Spleen (tissue), 7 donors: ENCODE data around the gene LRTM2.

Source experiments
- POLR2A ChIP-seq, 3 donors: fragments of 450-650 bp; IDR thresholded peaks; one replicate each; pipeline ENCODE4 v1.5.1; 2017; ENCODE audit warnings: antibody characterized with exemption in 3 of 3, mild to moderate bottlenecking in 1 of 3
- TF ChIP-seq, protein P1 (sequence below), 11 experiments: fragments of 200-600 bp in 7 of 11; fragments of 450-650 bp in 4 of 11; sonication (generic) in 4 of 11; IDR thresholded peaks in 8 of 11; conservative IDR thresholded peaks in 3 of 11; 1 replicate in 7 of 11; 2 replicates in 4 of 11; pipeline versions ENCODE4 v1.4.0 to v1.8.0; 2016 to 2021; ENCODE audit warnings: antibody characterized with exemption in 11 of 11, inconsistent platforms in 4 of 11, mild to moderate bottlenecking in 1 of 11
- donor health status: DM: no; HTN: no; CAD: no; lungs with moderate emphysema.
- donor health status: DM: no; HTN: no; CAD: no.
- donor health status: DM: no; HTN: no; CAD: no.

DNA sequence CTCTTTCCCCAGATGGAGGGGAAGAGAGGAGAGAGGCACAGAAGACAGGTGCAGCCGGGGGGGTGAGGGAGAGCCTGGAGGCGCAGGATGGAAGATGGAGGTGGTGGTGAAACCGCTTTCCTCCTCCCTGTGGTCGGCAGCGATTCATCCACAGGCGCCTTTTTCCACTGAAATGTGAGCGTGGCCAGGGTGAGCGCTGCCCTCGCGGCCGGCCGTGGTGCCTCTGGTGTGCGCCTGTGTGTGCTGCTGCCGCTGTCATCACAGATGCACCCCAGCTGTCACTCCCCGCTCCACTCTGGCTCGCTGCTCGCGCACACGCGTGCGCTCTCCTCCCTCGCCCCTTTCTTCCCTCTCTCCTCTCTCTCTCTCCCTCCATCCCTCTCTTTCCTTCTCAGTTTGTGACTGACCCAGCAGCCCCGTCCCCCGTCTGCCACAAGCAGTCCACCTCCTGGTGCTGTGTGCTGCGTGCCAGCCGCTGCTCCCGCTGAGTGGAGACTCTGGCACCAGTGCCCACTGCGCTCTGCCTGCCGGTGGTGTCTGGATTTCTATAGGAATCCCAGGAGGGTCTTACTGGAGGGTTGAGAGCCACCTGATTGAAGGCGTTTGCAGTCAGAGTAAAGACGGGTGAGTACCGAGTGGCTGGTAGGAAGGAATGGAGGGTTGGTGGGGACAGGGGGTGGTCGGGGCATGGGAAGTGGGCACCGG, at the start of gene LRTM2:
- TF ChIP-seq, protein P1, sequence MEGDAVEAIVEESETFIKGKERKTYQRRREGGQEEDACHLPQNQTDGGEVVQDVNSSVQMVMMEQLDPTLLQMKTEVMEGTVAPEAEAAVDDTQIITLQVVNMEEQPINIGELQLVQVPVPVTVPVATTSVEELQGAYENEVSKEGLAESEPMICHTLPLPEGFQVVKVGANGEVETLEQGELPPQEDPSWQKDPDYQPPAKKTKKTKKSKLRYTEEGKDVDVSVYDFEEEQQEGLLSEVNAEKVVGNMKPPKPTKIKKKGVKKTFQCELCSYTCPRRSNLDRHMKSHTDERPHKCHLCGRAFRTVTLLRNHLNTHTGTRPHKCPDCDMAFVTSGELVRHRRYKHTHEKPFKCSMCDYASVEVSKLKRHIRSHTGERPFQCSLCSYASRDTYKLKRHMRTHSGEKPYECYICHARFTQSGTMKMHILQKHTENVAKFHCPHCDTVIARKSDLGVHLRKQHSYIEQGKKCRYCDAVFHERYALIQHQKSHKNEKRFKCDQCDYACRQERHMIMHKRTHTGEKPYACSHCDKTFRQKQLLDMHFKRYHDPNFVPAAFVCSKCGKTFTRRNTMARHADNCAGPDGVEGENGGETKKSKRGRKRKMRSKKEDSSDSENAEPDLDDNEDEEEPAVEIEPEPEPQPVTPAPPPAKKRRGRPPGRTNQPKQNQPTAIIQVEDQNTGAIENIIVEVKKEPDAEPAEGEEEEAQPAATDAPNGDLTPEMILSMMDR (IDR thresholded peaks at IDR 0.05 in 8 of 11, conservative IDR thresholded peaks at IDR 0.05 in 3 of 11): no peak
- no peak for TF ChIP-seq POLR2A (IDR thresholded peaks at IDR 0.05)
